Activated naive CD4-positive, alpha-beta T cell treated with anti-CD3 and anti-CD28 coated beads, Interleukin-2, amount 50 U/mL, for 16 hours (primary cell): Measurements from ENCODE around the gene DMBX1.

Source experiments
- DNase-seq: peaks from one replicate; pipeline ENCODE4 v3.0.0-alpha.2; 2020

DMBX1 gene

DNA sequence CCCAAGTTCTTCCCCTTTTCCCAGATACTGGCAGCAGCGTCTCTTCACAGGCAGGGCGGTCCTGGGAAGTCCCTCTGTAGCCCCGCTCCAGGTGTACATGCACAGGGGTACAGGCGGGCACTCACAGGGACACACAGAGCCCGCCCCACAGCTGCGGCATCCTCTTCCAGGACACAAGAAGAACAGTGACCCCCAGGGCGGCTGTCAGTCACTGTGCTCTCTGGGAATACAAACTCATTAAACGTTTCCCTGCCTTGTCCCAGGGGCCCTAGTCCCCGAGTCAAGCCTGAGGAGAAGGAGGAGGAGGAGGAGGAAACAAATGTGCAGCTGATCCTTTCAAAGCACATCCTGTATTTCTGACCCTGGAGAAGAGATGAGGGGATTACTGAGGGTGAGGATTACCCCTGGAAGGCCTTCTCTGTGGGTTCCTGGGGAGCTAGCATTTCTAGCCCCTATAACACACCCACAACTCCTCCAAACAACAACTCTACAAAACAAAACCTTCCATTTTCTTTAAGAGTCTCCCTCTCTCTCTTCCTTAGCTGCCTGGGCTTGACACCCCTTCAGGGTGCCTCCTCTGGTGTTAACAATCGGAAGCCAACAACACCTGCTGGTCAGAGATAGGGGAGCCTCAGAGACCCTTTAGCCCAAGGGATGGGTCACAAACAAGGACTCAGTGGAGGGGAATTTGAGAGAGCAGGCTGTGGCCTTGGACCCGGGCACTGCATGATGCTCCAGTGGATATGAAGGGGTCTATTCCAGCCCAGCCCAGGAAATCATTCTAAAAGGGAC is 28.4 kb upstream of the DMBX1 start:
- DNase-seq, result no peak

DNA sequence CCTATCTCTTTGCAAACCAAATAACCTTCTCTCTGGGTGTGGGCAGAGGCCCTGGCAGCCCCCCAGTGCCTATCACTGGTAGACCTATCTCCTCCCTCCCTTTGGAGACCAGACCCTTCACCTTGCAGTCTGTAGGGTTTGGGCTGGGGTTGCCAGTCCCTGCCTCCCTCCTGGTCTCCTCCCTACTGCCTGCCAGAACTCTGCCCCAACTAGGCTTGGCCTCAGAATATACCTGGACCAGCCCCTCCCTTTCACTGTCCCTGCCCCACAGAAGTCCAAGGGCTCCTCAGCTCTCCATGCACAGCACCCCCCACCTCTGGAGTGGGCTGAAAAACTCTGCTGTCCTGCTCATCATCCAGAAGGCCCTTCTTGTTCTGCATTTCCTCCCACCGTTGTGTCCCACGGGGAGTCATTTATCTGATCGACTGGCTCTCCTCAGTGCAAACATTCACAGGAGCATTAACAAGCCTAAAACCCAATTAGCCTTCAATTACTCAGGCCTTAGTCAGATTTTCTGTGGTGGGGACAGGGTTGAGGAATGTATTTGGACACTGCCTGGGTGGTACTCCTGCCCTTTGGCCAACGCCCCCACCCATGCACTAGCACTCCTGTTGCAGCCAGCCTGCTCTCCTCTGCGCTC is 27.7 kb upstream of the DMBX1 start:
- DNase-seq, result no peak

DNA sequence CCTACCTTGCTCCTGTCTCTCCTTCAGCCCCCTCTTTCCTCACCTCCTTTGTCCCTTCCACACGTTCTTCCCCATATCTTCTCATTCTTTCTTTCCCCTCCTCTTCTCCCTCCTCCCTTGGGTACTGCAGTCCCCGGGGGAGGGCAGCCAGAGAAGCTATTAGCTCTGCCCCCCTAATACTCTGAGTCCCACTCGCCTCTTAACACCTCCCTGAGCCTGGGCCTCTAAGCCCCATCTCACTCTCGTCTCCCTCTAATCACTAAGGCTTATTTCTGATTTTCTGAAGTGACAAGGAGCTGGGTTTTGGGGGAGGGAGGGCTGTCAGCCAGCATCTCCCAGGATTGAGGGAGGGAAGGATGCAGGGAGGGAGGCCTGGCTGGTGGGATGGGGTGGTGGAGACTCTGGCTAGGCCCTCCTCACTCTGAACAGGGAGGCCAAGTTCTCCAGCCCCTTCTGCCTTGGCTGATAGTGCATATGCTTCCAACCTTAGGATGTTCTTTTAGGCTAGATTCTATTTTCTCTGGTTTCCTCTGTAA is 25.6 kb upstream of the DMBX1 start:
- DNase-seq, result no peak

DNA sequence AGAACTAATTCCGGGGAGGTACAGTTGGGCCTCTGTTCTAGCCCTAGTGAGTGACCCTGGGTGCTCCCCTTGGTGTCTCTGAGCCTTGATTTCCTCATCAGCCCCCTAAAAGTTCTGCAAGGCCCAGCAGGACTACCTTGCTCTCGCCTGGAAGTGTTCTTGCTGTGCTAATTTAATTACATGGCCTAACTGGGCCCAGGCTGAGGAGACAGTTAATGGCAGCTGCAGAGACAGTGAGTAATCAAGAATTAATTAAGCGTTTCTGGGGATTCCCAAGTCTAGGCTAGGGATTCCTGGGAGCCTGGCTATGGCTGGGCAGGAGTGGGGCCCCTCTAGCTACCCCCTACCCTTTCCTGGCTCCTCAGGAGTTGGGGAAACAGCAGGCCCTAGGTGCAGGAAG is 24.7 kb upstream of the DMBX1 start:
- DNase-seq, result no peak

GRCh38 chr1:46465981-46466476 is 23.6 kb upstream of the DMBX1 start:
- no peak for DNase-seq

DNA sequence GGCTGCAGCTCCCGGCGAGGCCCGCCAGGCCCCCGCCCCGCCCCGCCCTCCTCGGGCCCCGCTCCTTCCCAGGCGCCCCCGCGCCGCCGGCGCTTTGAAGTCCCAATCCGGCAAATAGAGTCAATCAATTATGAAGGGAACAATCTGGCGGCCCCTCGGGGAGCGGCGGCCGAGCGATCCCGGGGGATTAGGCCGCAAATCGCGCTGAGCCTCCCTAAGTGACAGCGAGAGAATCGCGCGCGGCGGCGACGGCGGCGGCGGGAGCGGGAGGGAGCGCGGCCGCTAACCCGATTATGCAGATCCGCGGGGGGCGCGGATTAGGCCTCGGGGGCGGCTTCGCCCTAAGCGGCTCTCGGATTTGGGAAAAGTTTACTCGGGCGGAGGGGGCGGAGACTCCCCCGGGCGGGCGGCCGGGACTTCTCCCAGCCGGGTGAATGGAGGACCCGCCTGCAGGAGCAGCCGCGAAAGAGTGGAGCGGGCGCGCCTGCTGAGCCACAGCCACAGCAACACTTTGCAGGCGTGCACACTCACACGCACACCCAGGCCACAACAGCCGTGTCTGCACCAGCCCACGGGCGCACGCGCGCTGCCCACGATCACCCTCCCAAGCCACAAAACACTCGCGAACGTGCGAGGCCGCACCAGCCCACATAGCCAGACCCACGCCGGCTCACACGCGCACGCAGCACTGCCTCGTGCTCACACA is 23.0 kb upstream of the DMBX1 start:
- DNase-seq, result no peak

GRCh38 chr1:46467183-46467504 is 22.5 kb upstream of the DMBX1 start:
- no peak for DNase-seq

DNA sequence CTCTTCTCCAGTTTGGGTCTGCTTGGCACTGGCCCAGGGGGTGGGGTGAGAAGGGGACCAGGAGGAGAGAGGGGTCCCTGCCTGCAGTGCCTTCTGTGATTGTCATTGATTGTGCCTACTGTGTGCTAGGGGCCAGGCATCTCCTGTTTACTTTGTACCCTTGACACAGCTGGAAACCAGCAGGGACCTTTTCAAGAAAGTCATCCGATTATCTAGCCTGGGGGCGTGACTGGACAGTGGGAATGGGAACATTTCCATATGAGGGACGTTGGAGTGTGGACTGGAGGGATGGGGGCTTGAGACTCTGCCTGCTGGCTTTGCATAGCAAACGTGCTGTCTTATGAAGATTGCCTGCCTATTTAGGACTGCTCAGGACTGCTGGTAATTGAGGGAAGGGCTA is 19.8 kb upstream of the DMBX1 start:
- no peak for DNase-seq

GRCh38 chr1:46471848-46472492 is 17.7 kb upstream of the DMBX1 start:
- no peak for DNase-seq

- DNase-seq, result no peak
Observed at GRCh38 chr1:46472498-46473181, 17.0 kb upstream of the DMBX1 start.

- DNase-seq, result no peak
Observed at GRCh38 chr1:46473991-46474390, 15.6 kb upstream of the DMBX1 start.

- no peak for DNase-seq
Observed at GRCh38 chr1:46474570-46474969, 15.1 kb upstream of the DMBX1 start.

DNA sequence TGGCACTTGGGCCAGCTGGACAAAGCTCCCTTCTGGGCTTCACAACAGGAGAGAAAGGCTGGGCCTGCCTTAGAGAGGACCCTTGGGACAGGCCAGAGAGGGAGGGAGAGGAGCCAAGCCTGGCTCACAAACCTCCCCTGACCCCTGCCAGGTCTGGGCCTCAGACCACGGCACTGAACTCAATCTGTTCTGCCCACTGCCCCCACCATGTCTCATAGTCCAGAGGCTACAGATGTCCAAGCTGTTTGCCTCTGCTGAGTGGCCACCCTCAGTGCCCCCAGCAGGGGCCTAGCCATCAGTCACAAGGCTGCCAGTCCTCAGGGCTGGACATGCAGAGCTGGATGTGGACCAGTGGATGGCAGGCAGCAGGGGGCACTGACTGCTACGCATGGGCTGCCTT is 13.0 kb upstream of the DMBX1 start:
- no peak for DNase-seq

- peak; percentile 74 for DNase-seq
Observed at GRCh38 chr1:46477153-46477929, 12.3 kb upstream of the DMBX1 start.

DNA sequence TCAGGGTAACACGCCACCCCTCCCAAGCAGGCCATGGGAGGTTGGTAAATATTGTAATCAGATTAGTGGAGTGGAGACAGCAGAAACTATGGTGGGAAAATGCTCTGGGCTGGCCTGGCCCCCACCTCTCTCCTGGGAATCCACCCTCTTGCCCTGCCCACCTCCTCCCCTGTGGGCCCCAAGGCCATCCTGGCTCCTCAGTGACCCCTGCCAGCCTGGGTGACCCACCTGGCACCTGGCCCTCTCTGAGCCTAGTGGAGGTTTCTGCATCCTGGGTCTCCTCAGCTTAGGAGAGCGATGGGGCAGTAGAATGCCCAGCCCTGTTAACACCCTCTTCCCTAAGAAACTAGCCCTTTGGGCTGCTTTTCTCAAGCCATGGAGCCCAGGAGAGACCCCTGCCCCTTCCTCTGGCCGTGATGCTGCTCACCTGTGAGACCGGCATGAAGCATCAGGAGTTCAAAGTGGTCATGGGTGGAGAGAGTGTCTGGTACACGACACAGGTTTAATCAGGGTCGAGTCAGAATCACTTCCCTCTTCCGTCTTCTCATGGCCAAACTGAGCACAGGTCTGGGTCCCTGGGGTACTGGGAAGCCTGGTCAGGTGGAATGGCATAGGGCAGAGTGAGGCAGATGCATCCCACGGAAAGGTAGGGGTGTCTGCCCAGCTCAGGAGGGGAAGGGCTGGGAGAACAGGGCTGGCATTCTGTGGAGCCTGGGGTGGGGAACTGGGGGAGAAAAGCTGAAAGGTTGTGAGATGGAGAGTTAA is 10.7 kb upstream of the DMBX1 start:
- no peak for DNase-seq

DNA sequence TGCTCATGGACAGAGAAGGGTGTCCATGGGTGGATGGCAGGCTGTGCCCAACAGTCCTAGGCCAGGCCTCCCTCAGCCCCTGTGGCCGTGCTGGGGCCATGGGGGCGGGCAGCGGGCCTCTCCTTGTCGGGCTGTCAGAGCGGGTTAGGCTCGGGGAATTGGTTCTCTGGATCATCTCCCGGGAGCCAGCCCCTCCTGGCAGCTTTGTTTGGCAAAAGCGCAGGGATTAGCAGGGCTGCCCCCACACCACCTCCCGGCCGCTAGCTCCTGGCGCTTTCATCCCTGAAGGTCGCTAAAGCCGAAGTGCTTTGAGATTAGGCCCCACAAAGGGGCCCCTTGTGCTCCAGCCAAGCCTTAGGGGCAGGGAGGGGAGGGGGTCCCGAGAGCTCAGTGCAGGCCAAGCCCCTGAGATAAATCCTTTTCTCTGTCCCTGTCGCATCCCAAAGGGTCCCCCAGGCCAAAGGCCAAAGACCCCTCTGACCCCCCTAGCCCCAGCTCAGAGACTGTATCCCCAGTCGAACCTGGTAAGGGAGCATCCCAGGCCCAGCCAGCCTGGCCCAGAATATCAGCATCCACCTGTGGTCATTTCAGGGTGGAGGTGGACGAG is 9.8 kb upstream of the DMBX1 start:
- no peak for DNase-seq

DNA sequence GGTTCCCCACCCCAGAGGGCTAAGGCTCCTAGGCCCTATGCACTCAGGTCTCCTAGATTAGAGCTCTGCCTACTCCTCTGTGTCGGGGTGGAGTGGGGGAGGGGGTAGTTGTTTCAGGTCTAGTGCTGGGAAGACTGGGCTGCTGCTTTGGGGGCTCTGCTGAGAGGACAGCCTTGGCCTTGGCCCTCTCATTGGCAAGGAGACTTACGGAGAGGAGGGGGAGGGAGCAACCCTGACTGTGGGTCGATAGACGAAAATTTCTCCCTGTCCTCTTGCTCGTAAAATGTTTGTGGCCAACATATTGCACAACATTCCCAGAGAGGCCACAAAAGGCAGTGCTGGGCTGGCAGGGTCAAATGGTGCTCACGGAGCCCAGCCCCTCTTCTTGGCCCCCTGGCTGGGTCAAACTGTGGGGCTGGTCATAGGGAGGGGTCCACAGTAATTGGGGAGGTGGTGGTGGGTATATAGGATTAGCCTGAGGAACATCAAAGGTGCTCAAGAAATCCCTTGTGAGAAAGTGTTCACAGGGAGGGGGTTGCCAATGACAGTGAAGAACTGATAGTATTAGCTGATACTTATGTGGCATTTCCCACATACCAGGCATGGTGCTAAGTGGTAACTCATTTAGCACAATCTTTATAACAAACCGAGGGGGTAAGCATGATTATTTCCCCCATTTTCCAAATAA is 8.5 kb upstream of the DMBX1 start:
- no peak for DNase-seq

DNA sequence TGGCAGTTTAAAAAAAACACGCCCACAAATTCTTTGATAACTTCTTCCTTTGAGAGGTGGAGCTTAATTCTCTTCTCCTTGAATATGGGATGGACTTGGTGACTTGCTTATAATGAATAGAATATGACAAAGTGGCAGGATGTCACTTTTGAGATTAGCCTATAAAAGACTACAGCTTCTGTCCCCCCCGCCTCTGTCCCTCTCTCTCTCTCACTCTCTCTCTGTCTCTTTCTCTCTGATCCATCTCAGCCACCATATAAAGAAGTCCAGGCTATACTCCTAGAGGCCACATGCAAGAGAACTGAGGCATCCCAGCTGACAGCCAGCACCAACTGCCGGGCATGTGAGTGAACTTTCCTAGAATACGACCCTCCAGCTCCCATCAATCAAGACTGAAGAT is 7.7 kb upstream of the DMBX1 start:
- no peak for DNase-seq

DNA sequence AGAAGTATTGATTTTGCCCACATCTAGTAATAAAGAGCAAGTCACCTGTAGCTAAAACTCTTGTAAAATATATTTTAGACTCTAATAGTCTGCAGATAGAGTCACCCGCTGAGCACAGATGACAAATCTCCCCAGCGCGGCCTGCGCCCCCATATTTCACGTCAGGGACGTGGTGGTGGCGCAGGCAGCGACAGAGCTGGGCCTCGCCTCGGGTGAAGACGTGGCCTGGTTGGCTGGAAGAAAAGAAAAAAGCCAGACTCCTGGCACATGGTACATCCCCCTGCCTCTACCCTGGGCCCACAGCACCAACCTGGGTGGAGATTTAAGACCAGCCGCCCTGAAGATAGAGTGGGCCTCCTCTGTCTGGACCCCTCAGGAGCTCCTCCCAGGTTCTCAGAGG is 6.0 kb upstream of the DMBX1 start:
- DNase-seq, result no peak
